G401.6 (cell line): Measurements from ENCODE around the gene EGLN1.
A peak's percentile ranks its signal among the peaks of the same experiment; 100 is the strongest.

Source experiments
- FAIRE-seq: peaks from 2 replicates; lab custom pipeline; 2012; peaks lifted over from hg19 to GRCh38; lab: Jason Lieb, UNC

The EGLN1 gene

GRCh38 chr1:231395998-231396390 is 26.1 kb downstream of the EGLN1 start:
- no peak for FAIRE-seq

DNA sequence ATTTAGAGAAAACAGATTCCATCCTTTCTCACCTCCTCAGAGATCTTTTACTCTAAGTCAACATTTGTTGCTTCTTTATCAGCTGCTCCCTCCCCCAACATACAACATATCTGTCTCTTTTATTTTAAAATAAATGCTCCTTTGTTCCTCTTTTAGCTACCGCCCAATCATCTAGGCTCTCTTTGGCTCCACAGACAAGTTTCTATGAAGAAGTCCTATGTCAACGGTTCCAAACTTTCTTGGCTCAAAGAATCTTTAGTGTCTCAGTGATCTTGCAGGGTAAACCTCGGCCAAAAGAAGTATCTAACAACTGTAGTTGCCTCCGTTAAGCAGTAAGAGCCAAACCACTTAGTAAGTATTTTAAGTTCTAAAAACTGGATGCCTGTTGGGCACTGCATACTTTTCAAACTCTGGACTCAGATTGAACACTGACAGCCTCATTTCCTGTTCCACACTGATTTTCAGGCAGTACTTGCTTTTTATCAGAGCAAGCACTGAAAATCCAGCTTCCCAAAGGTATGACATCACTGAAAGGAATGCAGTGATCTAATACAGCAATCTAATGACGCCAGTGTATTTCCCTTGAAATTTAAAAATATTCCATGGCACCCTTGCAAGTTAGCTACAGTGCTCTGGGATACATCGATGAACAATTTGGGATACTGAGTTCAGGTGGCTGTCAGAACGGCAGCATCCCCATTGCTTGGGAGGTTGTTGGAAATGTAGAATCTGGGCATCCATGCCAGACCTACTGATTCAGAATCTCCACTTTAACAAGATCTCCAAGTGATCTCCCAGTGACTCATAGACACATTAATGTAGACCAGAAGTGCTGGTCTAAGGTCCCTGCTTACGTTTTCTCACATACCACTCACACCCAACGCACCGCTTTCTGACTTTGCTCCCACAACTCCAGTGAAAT is 26.8 kb downstream of the EGLN1 start:
- peak; percentile 69 for FAIRE-seq

DNA sequence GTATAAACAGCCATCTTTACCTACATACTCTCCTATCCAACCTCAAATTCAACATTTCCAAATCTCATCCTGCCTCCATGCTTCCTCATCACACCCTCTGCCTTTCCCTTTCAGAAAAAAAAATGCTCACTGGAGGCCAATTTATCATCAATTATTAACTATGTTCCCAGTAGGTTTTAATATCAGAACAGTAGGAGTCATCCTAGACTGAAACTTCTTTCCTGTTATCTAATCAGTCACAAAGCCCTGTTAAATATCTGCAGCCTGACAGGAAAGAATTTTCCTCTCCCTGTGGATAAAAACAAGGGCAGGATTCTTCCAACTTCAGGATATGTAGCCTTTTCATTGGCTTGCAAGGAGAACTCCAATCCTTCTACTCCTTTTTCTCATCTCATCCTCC is 28.4 kb downstream of the EGLN1 start:
- no peak for FAIRE-seq

DNA sequence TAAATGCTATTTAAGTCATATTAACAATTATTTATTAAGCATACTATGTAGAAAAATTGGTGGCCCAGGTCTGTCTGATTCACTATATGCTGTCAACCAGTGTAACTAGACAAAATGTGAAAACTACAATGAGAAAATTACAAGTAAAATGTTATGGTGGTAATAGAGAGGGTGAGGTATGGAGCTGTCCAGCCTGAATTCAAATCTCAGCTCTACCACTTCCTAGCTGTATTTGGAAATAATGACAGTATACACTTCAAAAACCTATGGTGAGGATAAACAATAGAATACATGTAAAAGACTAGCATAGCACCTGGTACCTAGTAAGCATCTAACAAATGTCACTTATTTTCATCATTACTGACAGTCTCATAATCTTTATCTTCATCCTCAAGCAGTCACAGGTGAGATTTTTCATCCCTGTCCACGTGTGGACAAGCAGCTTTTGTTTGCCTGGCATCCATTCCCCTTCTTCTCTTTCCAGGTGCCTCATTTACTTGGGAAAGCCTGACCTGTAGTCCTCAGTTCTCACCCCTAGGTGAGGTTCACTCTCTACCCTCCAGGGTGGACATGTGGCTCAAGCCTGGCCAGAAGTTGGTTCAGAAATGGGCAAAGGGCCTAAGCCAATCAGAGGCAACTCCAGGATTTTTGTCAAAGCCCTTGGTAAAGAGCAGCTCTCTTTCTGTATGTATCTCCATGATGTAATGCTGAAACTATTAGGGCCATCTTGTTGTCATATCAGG is 29.5 kb downstream of the EGLN1 start:
- FAIRE-seq, result no peak

- FAIRE-seq, result no peak
Measured at GRCh38 chr1:231390071-231390470, 32.0 kb downstream of the EGLN1 start.

DNA sequence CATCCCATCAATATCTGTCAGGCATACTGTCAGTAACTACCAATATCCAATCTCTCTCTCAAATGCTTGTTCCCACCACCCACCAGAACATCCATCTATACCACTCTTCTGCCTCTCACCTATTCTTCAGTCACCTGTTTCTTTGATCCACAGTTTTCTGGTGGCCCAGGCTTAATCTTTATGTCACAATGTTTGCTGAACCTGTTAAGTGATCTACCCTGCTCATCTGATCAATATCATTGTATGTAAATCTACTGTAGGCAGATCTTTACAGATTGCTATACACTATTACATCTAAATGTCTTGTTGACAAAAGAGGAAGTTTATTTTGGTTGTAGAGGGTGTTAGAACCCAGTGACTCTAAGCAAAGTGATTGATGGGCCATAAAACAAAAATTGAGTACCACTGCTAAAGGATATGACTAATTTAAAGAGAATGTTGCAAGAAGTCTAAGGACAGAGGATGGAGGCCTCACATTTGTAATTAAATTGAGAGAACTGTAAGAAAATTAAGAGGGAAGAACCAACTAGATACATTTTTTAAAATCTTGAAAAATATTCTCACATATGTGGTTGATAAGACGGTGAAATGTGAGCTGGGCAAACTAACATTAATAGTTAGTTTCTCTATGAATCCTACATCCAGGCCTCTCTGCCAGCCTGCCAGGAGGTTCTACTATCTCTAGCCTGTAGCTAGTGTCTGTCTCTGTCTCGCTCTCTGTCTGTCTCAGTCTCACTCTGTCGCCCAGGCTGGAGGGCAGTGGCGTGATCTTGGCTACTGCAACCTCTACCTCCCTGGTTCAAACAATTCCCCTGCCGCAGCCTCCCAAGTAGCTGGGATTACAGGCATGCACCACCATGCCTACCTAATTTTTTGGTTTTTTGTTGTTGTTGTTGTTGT is 34.1 kb downstream of the EGLN1 start:
- FAIRE-seq, result no peak

DNA sequence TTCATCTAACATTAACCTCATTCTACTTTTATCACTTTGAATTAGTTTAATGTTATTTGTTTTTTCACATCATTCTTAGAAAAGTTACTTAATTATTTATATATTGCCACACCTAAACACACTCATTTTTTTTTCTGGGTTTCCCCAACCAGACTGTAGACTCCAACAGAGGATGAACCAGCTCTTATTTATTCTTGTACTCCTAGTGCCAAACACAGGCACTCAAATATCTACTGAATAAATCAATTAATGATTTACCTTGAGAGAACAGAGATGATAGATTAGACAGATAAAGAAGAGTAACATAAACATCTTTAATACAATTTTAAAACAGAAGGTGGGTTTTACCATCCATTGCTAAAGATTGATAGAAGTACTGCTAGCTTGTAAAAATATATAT is 35.6 kb downstream of the EGLN1 start:
- no peak for FAIRE-seq

DNA sequence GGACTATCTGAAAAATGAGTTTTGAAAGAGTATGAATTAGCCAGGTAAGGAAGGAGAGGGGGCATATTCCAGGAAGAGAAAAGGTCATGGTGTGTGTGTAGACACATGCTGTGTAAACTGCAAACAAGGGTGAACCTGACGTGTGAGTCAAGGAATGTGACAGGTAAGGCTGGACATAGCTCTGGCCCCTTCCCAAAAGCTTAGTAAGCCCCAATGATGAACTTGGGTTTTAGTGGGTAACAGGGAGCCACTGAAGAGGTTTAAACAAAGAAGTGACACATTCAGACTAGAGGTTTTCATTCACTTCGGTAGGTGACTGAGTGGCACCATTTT is 36.7 kb downstream of the EGLN1 start:
- no peak for FAIRE-seq

- FAIRE-seq, result no peak
Measured at GRCh38 chr1:231384696-231385415, 37.2 kb downstream of the EGLN1 start.

DNA sequence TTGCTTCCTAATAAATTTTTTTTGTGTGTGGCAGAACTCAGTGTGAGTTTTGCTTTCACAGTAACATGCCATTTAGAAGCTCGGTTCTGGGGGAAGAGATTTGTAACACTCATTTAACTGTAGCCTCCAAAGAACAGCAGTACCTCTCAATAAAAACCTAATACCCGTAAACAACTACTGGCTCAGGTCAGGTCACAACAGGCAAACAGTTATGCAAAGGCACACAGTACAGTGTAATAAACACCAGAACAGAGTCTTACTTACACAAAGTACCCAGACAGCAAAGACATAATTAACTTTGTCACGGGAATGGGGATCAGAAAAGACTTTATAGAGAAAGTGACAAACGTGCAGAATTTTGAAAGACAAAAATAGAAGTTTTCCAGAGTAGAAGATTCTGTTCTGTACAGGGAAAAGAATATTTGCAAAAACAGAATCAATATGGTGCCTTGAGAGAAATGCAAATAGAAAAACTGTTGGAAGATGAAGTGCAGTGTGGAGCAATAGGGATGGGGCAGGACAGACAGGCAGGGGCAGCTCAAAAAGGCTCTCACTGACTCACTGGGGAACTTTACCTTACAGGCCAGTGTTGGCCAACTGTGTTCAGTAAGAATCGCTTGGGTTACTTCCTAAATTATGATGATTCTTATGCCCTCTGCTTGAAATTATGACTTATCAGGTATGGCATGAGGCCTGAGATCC is 38.8 kb downstream of the EGLN1 start:
- FAIRE-seq, result no peak

DNA sequence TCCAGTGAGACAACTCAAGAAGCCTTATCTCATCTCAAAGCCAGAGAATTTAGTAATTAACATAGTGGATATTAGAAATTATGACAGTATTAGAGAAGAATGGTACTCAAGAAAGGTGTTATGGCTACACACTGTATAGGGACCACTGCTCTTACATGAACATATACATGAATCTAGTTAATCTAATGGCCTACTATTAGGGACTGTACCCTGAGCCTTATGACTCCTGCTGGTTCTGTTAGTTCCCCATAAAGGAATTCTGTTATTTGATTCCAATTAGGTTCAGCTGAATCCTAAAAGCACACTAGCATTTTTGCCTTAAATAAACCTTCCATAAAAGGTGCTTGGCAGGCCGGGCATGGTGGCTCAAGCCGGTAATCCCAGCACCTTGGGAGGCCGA is 39.7 kb downstream of the EGLN1 start:
- no peak for FAIRE-seq

GRCh38 chr1:231381729-231382128 is 40.4 kb downstream of the EGLN1 start:
- FAIRE-seq, result no peak

DNA sequence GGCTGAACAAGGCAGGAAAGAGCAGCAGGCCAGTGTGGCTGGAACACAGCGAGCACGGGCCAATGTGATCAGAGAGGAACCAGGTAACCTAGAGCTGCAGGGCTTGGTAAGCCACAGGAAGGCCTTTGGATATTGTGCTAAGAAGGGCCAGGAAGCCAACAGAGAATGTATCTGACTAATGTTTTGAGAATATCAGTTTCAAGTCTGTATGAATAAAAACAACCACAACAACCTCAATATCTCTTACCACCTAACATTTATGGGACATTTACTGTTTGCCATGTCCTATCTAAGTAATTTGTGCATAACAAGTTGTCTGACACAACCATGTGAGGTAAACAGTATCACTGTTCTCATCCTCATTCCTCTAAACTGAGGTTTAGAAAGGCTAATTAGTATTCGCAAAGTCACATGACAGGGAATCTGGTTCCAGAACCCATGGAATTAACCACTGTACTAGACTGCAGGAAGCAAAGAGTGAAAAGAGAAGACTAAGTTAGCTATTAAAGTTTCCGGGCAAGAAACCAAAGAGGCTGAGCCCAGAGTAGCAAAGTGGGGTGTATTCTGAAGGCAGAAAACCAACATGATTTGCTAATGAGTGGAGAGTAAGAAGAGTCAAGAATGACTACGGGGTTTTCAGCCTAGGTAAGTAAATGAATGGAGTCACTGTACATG is 45.1 kb downstream of the EGLN1 start:
- no peak for FAIRE-seq

- no peak for FAIRE-seq
Measured at GRCh38 chr1:231376101-231376500, 46.0 kb downstream of the EGLN1 start.

DNA sequence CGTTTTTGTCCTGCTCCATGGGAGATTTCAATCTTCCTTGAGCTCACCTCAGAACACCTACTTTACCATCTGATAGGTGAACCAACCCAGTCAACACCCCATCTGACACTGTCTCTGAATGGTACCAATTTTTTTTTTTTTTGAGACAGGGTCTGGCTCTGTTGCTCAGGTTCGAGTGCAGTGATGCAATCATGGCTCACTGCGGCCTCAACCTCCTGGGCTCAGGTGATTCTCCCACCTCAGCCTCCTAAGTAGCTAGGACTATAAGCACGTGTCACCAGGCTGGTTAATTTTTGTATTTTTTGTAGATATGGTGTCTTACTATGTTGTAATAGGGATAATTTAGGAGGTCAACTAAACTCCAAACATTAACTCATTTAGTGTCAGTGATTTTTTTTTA is 47.7 kb downstream of the EGLN1 start:
- no peak for FAIRE-seq

- no peak for FAIRE-seq
Measured at GRCh38 chr1:231372501-231372900, 49.6 kb downstream of the EGLN1 start.

- no peak for FAIRE-seq
Measured at GRCh38 chr1:231369282-231369681, 52.8 kb downstream of the EGLN1 start.

DNA sequence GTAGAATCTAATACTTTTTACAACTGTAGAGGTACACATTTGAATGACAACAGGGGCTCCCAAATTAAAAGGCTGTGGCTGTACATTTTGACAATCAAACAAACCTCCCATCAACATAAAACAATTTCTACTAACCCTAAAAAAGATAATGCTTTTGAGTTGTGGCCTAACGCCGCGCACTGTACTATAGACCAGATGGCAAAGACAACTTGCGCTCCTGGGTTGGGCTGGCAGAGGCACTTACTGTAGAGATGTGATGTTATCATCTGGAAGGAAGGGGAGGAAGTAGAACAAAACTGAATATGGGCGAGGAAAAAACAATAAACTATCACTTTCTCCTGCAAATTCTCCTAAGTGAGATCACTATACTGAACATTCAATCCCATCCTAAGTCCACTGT is 57.9 kb downstream of the EGLN1 start:
- FAIRE-seq, result no peak

- no peak for FAIRE-seq
Measured at GRCh38 chr1:231363624-231364023, 58.5 kb downstream of the EGLN1 start.

GRCh38 chr1:231362325-231362724 is 59.8 kb downstream of the EGLN1 start:
- FAIRE-seq, result no peak

GRCh38 chr1:231359113-231359512 is 63.0 kb downstream of the EGLN1 start:
- FAIRE-seq, result no peak
